Measurements from ENCODE around the gene ADCK1. TPM values are rescaled to one million over a fixed set of nuclear protein-coding genes. Genes with fewer than 3 reads are reported as not detected.

The ADCK1 gene
- total and polyA plus RNA-seq, 2 experiments from 2014 or later: 6.7 to 11.2 TPM

DNA sequence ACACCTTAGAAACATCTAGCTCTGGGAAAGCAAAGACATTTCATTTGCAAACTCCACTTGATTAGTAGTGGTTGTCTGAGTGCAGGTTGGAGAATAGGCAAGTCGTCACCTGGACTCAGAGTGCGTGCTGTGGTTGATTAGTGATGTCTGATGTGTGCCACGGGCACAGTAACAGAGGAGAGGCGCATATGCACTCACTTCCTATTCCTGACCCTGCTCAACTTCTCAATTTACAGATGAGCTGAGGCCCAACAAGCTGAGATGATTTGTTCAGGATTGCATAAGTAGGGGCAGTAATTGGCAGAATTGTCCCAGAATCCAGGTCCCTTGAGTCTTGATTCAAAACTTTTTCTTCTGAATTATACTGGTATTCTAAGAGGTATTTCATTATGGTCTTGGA is 44.9 kb downstream of the ADCK1 start:
- Histone ChIP-seq H4K20me1 (replicated peaks; ENCODE audit: insufficient read depth) (no peaks in the 10 kb centered on the region), H3F3A (replicated peaks; ENCODE audit: low read depth) (no peaks in the 10 kb centered on the region), H3K36me3 (ENCODE audit: insufficient read depth) (no peaks in the 10 kb centered on the region), H2AFZ (no peak overlapping the region), H3K4me2 (no peak overlapping the region), H3K4me3 (no peak overlapping the region), H3K9me2 (ENCODE audit: insufficient read depth) (0 out of 2 replicates have a peak, but pooled peaks cover 3% of the 10 kb centered on the region), H3K4me1 (ENCODE audit: insufficient read depth) (no peaks in the 10 kb centered on the region), H3K27ac (ENCODE audit: low read depth) (no peak overlapping the region), H3K27me3 (ENCODE audit: insufficient read depth) (no peaks in the 10 kb centered on the region), H3K79me2 (replicated peaks; ENCODE audit: insufficient read depth) (no peaks in the 10 kb centered on the region)
- Mint-ChIP-seq H3K27ac (peak overlapping the region; percentile 25; the same call in 1 of the 2 replicates), H3K4me3 (no peak overlapping the region), H3K9me3 (no peaks in the 10 kb centered on the region), H3K4me1 (no peaks in the 10 kb centered on the region), H3K27me3 (ENCODE audit: insufficient read depth, low read depth, poor library complexity) (peaks cover 4% of the 10 kb centered on the region), H3K36me3 (ENCODE audit: low read depth) (no peaks in the 10 kb centered on the region)
- no peak for DNase-seq (ENCODE audit: low spot score)
- ATAC-seq: no peak
- TF ChIP-seq JUNB (IDR thresholded peaks at IDR 0.05; ENCODE audit: unreplicated experiment) (no peak), CREB1 (CRISPR knock-in tag; IDR thresholded peaks at IDR 0.05; ENCODE audit: low read depth) (no peak), EZH2 (IDR thresholded peaks at IDR 0.05; ENCODE audit: low read depth, unreplicated experiment) (no peak), POLR2AphosphoS5 (IDR thresholded peaks at IDR 0.05; ENCODE audit: low read depth) (no peak), NANOG (IDR thresholded peaks at IDR 0.05; ENCODE audit: borderline replicate concordance) (no peak), REST (IDR thresholded peaks at IDR 0.05; ENCODE audit: unreplicated experiment) (no peak), ZNF114 (CRISPR knock-in tag; IDR thresholded peaks at IDR 0.05) (no peak), CTCF (conservative IDR thresholded peaks at IDR 0.05; ENCODE audit: low read depth in 2 of 2) (no peak), STAT1 (IDR thresholded peaks at IDR 0.05; ENCODE audit: unreplicated experiment) (no peak), ZNF331 (CRISPR knock-in tag; IDR thresholded peaks at IDR 0.05; ENCODE audit: low read depth) (no peak)
- TF ChIP-seq, protein P1, sequence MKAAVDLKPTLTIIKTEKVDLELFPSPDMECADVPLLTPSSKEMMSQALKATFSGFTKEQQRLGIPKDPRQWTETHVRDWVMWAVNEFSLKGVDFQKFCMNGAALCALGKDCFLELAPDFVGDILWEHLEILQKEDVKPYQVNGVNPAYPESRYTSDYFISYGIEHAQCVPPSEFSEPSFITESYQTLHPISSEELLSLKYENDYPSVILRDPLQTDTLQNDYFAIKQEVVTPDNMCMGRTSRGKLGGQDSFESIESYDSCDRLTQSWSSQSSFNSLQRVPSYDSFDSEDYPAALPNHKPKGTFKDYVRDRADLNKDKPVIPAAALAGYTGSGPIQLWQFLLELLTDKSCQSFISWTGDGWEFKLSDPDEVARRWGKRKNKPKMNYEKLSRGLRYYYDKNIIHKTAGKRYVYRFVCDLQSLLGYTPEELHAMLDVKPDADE (IDR thresholded peaks at IDR 0.05): no peak
